ENCODE results near the gene PLCL2.

PLCL2 gene

DNA sequence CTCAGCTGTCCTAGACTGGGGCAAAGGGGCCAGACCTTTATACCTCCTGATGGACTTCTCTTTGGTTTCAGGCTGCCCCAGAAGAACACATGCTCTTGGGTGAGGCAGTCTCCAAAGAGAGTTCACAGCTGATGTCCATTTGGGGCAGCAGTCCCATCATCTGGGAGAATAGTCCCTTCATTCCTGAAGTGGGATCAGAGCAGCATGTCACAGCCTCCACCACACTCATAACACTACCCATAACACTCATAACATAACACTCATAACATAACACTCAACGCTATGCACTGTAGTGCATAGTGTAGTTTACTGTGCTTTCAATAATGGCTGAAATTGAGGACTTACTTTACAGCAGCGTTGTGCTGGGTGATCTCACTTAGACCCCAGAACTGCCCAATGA is 36.7 kb upstream of the PLCL2 start:
- H3K4me3 ChIP-seq (ENCODE audit: low read length): no peak overlapping the region
- no peak for TF ChIP-seq ZNF274 (IDR thresholded peaks at IDR 0.05; ENCODE audit: low read depth, low read length)

GRCh38 chr3:16849229-16849628 is 35.5 kb upstream of the PLCL2 start:
- TF ChIP-seq ZNF274 (IDR thresholded peaks at IDR 0.05; ENCODE audit: low read depth, low read length): no peak
- H3K4me3 ChIP-seq (ENCODE audit: low read length): no peak overlapping the region

DNA sequence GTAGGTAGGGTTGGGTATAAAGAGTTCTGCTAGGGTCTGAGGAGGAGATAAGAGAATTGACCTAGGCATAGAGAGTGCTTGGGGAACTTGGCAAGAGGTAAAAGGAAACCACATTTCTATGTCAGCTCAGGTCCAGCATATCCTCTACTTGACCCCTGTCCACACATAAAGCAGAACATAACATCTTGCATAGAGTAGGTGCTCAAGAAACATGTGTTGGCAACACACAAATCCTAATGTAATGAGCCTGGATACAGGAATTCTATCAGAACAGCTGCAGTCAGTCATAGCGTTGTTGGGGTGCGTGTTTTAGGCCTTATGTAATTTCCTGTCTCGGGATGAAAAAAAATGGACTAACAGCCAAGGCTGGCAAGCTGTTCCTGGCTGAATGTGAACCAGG is 35.0 kb upstream of the PLCL2 start:
- TF ChIP-seq ZNF274 (IDR thresholded peaks at IDR 0.05; ENCODE audit: low read depth, low read length): no peak
- no peak overlapping the region for H3K4me3 ChIP-seq (ENCODE audit: low read length)

- TF ChIP-seq ZNF274 (IDR thresholded peaks at IDR 0.05; ENCODE audit: low read depth, low read length): no peak
- H3K4me3 ChIP-seq (ENCODE audit: low read length): no peak overlapping the region
These were observed 29.3 kb upstream of the PLCL2 start for GRCh38 chr3:16855497-16855896.

- no peak overlapping the region for H3K4me3 ChIP-seq (ENCODE audit: low read length)
- no peak for TF ChIP-seq ZNF274 (IDR thresholded peaks at IDR 0.05; ENCODE audit: low read depth, low read length)
These were observed 24.5 kb upstream of the PLCL2 start for GRCh38 chr3:16860234-16860633.

- no peak overlapping the region for H3K4me3 ChIP-seq (ENCODE audit: low read length)
- TF ChIP-seq ZNF274 (IDR thresholded peaks at IDR 0.05; ENCODE audit: low read depth, low read length): no peak
These were observed 23.3 kb upstream of the PLCL2 start for GRCh38 chr3:16861432-16861831.

DNA sequence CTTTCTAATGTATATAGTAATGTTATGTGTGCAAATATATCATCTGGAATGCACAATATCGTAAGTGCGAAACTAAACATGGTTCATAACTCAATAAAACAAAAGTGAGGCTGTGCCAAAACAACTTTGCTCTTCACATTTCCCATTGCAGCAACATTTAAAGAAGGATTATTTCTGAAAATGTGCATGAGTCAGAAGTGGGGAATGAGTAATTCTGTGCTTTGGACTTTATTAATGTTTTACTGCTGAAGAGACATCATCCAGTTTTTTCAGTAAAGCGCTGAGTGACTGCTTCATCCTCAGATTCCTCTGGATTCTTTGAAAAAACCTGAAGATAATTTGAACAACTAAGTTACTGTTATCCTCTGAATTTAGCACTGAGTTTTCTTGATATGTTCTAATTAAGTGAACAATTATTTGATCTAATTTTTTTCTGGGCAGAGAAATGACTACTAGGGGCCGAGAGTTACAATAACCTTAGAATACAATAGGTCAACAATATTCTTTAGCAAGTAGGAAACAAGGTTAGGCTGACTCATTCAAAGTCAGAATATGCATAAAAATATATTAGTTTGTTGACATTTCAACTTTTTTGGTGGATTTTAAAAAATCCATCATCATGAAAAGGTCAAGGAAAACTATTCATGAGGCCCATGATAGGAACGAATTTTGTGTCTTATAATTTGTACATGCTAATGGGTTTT is 20.0 kb upstream of the PLCL2 start:
- no peak for TF ChIP-seq ZNF274 (IDR thresholded peaks at IDR 0.05; ENCODE audit: low read depth, low read length)

GRCh38 chr3:16865335-16865734 is 19.4 kb upstream of the PLCL2 start:
- no peak overlapping the region for H3K4me3 ChIP-seq (ENCODE audit: low read length)
- no peak for TF ChIP-seq ZNF274 (IDR thresholded peaks at IDR 0.05; ENCODE audit: low read depth, low read length)

More for the DNA sequence above, 20.0 kb upstream of the PLCL2 start:
- no peak overlapping the region for H3K4me3 ChIP-seq (ENCODE audit: low read length)

GRCh38 chr3:16866571-16866970 is 18.2 kb upstream of the PLCL2 start:
- TF ChIP-seq ZNF274 (IDR thresholded peaks at IDR 0.05; ENCODE audit: low read depth, low read length): no peak

DNA sequence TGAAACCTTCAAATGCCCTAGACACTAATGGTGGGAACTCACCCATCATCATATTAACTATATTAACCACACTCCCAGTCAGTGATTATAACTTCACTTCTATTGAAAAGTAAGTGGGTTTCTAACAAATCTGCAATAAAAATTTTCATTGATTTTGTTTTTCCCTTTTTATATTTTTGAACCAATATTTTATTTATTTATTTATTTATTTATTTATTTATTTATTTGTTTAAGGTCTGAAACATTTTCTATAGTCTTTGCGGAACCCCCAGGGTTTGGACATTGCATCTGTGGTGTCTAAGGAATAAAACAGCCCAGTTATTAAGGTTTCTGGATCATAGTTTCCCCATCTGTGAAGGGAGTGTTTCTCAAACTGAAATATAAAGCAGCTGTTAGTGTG is 16.2 kb upstream of the PLCL2 start:
- no peak overlapping the region for H3K4me3 ChIP-seq (ENCODE audit: low read length)
- TF ChIP-seq ZNF274 (IDR thresholded peaks at IDR 0.05; ENCODE audit: low read depth, low read length): no peak

More at GRCh38 chr3:16866571-16866970, 18.2 kb upstream of the PLCL2 start:
- no peak overlapping the region for H3K4me3 ChIP-seq (ENCODE audit: low read length)

DNA sequence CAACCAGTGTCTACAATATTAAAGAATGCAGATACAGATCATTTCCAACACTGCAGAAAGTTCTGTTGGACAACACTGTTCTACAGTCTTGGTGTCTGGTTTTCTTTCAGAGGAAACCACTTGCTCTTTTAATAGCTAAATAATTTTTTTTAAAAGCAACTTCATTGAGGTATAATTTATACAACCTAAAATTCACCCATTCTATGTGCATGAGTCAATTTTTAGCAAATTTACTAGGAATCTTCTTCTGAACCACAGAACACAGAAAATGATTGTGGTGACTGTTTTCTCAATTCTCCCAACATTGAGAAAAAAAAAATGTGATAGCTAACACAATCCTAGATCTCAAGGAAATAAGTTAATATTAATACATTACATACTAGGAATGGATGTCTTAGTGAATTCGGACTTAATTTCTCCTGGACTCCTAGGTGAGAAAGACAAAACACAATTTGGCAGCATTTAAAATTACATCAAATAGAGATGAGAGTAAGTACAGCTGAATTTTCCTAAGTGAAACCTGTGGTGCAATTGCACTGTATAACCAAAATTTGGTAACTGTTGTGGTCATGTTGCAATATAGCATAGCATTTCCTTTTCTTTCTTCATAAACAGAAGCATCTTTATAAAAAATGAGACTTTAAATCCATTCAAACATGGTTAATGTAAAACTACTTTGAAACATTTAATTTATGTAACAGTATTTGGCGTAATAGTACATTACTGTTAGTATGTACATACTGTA is 15.3 kb upstream of the PLCL2 start:
- TF ChIP-seq ZNF274 (IDR thresholded peaks at IDR 0.05; ENCODE audit: low read depth, low read length): no peak
- no peak overlapping the region for H3K4me3 ChIP-seq (ENCODE audit: low read length)

DNA sequence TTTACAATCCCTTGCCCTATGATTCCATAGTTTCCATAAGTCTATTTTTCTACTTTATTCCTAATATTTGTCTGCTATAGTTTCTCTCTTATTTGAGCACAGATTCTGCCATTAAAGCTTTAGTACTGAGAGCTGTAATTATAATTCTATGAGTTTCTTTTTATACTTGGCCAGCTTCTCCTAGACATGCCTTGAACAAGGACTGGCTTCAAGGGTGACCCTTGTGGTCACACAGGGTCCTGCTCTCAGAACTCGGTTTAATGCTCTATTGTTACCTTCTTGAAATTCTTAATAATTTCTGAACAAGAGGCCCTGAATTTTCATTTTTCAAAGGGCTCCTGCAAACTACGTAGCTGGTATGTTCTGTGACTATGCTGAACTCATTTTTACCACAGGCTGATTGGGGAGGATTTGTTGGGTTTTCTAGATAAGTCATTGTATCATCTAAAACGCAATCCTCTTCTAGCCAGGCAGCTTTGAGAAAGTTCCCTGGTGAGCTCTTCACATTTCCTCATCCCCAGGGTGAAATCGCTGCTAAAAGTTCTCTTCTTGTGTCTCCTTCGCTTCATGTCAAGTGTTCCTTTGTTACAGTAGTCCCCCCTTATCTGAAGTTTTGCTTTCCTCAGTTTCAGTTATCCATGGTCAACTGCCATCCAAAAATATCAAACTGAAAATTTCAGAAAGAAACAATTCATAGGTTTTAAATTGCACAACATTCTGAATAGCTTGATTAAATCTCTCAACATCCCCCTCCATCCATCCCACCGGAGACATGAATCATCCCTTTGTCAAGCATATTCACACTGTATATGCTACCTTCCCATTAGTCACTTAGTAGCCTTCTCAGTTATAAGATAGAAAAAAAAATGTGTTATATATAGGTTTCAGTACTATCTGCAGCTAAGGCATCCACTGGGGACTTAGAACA is 12.6 kb upstream of the PLCL2 start:
- TF ChIP-seq ZNF274 (IDR thresholded peaks at IDR 0.05; ENCODE audit: low read depth, low read length): no peak
- no peak overlapping the region for H3K4me3 ChIP-seq (ENCODE audit: low read length)

DNA sequence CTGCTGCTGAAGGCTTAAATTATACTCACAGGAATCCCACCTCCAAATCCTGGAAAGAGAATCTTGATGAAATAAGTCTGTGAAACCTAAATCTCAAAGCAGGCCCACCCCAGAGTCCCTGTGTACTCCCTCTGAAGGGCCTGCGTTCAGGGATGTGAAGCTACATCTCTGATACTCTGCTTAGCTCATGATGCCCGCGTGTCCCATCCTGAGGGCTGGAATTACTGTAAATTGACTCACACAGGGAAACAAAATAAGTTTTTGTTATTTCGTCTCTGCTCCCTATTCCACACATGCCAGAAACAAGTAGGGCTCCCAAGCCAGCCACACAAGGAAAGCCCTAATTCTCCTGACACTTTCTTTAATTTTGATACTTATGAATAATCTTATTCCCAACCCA is 10.9 kb upstream of the PLCL2 start:
- no peak for TF ChIP-seq ZNF274 (IDR thresholded peaks at IDR 0.05; ENCODE audit: low read depth, low read length)
- H3K4me3 ChIP-seq (ENCODE audit: low read length): no peak overlapping the region

DNA sequence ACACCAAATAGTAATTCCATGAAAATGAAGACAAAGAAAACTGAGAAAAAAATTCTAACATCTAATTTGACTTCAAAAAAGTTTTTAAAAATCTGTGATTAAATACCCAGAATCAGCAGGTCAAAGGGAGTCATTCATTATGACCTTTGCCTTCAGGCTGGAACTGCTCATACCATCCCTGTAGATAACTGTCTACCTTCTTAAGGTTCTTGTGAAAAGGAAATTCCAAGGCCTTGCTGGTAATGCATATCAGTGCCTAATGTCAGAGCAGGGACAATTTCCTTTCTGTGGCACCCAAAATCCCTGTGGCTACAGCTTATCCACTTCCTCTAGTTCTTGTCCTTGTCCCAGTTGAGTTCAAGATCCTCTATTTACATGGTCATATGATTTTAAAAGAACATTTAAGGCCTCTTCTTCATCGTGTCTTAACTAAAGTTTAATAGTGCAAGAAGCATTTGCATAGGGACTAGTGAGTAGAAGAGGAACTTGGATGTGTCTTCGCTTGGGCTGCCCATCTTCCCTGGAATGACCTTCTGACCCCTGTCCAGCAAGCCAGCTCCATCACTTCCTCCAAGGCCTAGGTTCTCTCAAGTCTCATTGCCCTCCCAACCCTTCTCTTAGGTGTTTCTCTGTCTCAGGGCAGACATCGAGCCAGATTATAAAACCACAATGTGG is 8.7 kb upstream of the PLCL2 start:
- no peak for TF ChIP-seq ZNF274 (IDR thresholded peaks at IDR 0.05; ENCODE audit: low read depth, low read length)
- H3K4me3 ChIP-seq (ENCODE audit: low read length): no peak overlapping the region

All from GM08714 (cell line).